Liver (tissue), 9 donors: Measurements from ENCODE around the gene BSN. TPM values are rescaled to one million over a fixed set of nuclear protein-coding genes. Genes with fewer than 3 reads are reported as not detected.

ENCODE experiments used
- DNase-seq: peaks from one replicate; pipeline ENCODE4 v3.0.0-alpha.2; 2017; ENCODE audit warnings: low spot score
- H3K27ac ChIP-seq, 2 donors: one replicate each; pipeline ENCODE4 v1.7.0; 2013; ENCODE audit warnings: inconsistent platforms in 2 of 2, low read length in 2 of 2, control low read depth in 1 of 2, low read depth in 1 of 2, mild to moderate bottlenecking in 1 of 2
- H3K27me3 ChIP-seq, 4 donors: one replicate each; pipeline versions ENCODE4 v1.6.1 to v1.7.0; 2013; ENCODE audit warnings: low read length in 3 of 4, inconsistent platforms in 1 of 4, mild to moderate bottlenecking in 1 of 4, moderate library complexity in 1 of 4; ENCODE audit not compliant: control insufficient read depth in 4 of 4, insufficient read depth in 4 of 4
- H3K36me3 ChIP-seq, 4 donors: one replicate each; pipeline versions ENCODE4 v1.6.1 to v1.7.0; 2013; ENCODE audit warnings: low read length in 3 of 4, mild to moderate bottlenecking in 3 of 4, low read depth in 1 of 4, moderate library complexity in 1 of 4; ENCODE audit not compliant: control insufficient read depth in 4 of 4, insufficient read depth in 3 of 4
- H3K4me1 ChIP-seq, 4 donors: one replicate each; pipeline versions ENCODE4 v1.6.1 to v1.7.0; 2013; ENCODE audit warnings: low read length in 3 of 4, mild to moderate bottlenecking in 3 of 4, moderate library complexity in 1 of 4; ENCODE audit not compliant: control insufficient read depth in 4 of 4, insufficient read depth in 4 of 4
- H3K4me3 ChIP-seq, 3 donors: one replicate each; pipeline versions ENCODE4 v1.6.1 to v1.7.0; 2013; ENCODE audit warnings: low read length in 3 of 3, control low read depth in 1 of 3, low read depth in 1 of 3, mild to moderate bottlenecking in 1 of 3
- H3K9ac ChIP-seq, 2 donors: one replicate each; pipeline ENCODE4 v1.7.0; 2013; ENCODE audit warnings: low read length in 2 of 2, mild to moderate bottlenecking in 2 of 2, moderate library complexity in 2 of 2, control low read depth in 1 of 2, low read depth in 1 of 2
- H3K9me3 ChIP-seq, 4 donors: one replicate each; pipeline versions ENCODE4 v1.6.1 to v1.7.0; 2013; ENCODE audit warnings: low read length in 3 of 4; ENCODE audit not compliant: control insufficient read depth in 4 of 4
- ATF3 ChIP-seq: IDR thresholded peaks from 2 replicates; pipeline ENCODE4 v1.6.1; 2016; ENCODE audit warnings: antibody characterized with exemption
- CTCF ChIP-seq: fragments of 150-350 bp; IDR thresholded peaks from 2 replicates; pipeline ENCODE4 v1.5.1; 2017; ENCODE audit warnings: improper control_type of control experiment, low read depth, low read length; ENCODE audit not compliant: missing input control
- EGR1 ChIP-seq, 2 donors: IDR thresholded peaks; 2 replicates each; pipeline ENCODE4 v1.6.1; 2016 to 2018; ENCODE audit warnings: antibody characterized with exemption in 2 of 2, low read depth in 2 of 2
- FOXA1 ChIP-seq: IDR thresholded peaks from 2 replicates; pipeline ENCODE4 v1.6.1; 2016; ENCODE audit warnings: antibody characterized with exemption
- FOXA2 ChIP-seq: IDR thresholded peaks from 2 replicates; pipeline ENCODE4 v1.6.1; 2016; ENCODE audit warnings: antibody characterized with exemption
- GABPA ChIP-seq, 2 donors: IDR thresholded peaks in 1 of 2; conservative IDR thresholded peaks in 1 of 2; 2 replicates each; pipeline ENCODE4 v1.6.1; 2016; ENCODE audit warnings: antibody characterized with exemption in 2 of 2, mild to moderate bottlenecking in 1 of 2, moderate library complexity in 1 of 2
- HNF4A ChIP-seq, 2 donors: conservative IDR thresholded peaks; 2 replicates each; pipeline ENCODE4 v1.6.1; 2016; ENCODE audit warnings: antibody characterized with exemption in 2 of 2, mild to moderate bottlenecking in 2 of 2
- HNF4G ChIP-seq: IDR thresholded peaks from 2 replicates; pipeline ENCODE4 v1.6.1; 2016; ENCODE audit warnings: antibody characterized with exemption
- JUND ChIP-seq, 2 donors: IDR thresholded peaks; 2 replicates each; pipeline ENCODE4 v1.6.1; 2016; ENCODE audit warnings: antibody characterized with exemption in 2 of 2
- MAX ChIP-seq: IDR thresholded peaks from 2 replicates; pipeline ENCODE4 v1.6.1; 2016; ENCODE audit warnings: antibody characterized with exemption
- NR2F2 ChIP-seq: IDR thresholded peaks from 2 replicates; pipeline ENCODE4 v1.6.1; 2016; ENCODE audit warnings: antibody characterized with exemption
- RAD21 ChIP-seq, 2 donors: IDR thresholded peaks; 2 replicates each; pipeline ENCODE4 v1.6.1; 2016; ENCODE audit warnings: antibody characterized with exemption in 2 of 2, mild to moderate bottlenecking in 2 of 2
- REST ChIP-seq: IDR thresholded peaks from 2 replicates; pipeline ENCODE4 v1.6.1; 2016; ENCODE audit warnings: antibody characterized with exemption, mild to moderate bottlenecking
- RXRA ChIP-seq, 2 donors: IDR thresholded peaks; 2 replicates each; pipeline ENCODE4 v1.6.1; 2017 to 2018; ENCODE audit warnings: antibody characterized with exemption in 2 of 2, mild to moderate bottlenecking in 1 of 2
- SP1 ChIP-seq: IDR thresholded peaks from 2 replicates; pipeline ENCODE4 v1.6.1; 2018; ENCODE audit warnings: antibody characterized with exemption, mild to moderate bottlenecking
- TAF1 ChIP-seq: conservative IDR thresholded peaks from 2 replicates; pipeline ENCODE4 v1.6.1; 2016; ENCODE audit warnings: antibody characterized with exemption, mild to moderate bottlenecking
- YY1 ChIP-seq: IDR thresholded peaks from 2 replicates; pipeline ENCODE4 v1.6.1; 2016; ENCODE audit warnings: antibody characterized with exemption, mild to moderate bottlenecking
- ZBTB33 ChIP-seq: IDR thresholded peaks from 2 replicates; pipeline ENCODE4 v1.6.1; 2016; ENCODE audit warnings: antibody characterized with exemption
- WGBS: extraction: QIAGEN DNeasy Blood & Tissue Kit; methylation state at CpG from one replicate; pipeline ENCODE4 v1.1.7; 2013; 5-methylcytosine and 5-hydroxymethylcytosine counted together
- polyA plus RNA-seq, 2 donors: library from polyadenylated mRNA; stranded (reverse) in 1 of 2; unstranded in 1 of 2; fragments of 200-250 nt in 1 of 2; fragments of >200 nt in 1 of 2; fragmentation: Nextera tagmentation in 1 of 2; extraction: Ambion mirVana in 1 of 2; gene quantifications; one replicate each; pipeline versions ENCODE4 v1.2.1 to v1.2.3, GENCODE V29; 2013 to 2015
- total RNA-seq, 2 donors: library from RNA; depleted of rRNA; stranded (reverse); fragments of >200 nt; gene quantifications; one replicate each; pipeline ENCODE4 v1.2.3, GENCODE V29; 2014
- donor health status: healthy.
- donor health status: healthy.
- donor health status: healthy.
- donor health status: healthy.
- donor health status: healthy.

Gene BSN
- total and polyA plus RNA-seq, 4 donors: 0.32 to 0.67 (median 0.40) TPM

GRCh38 chr3:49609815-49610214 is 55.5 kb downstream of the BSN start:
- Histone ChIP-seq H3K27me3 (no peaks in the 10 kb centered on the region), H3K4me3 (no peak overlapping the region), H3K4me1 (no peaks in the 10 kb centered on the region), H3K36me3 (no peaks in the 10 kb centered on the region), H3K9ac (no peak overlapping the region), H3K27ac (no peak overlapping the region), H3K9me3 (no peaks in the 10 kb centered on the region)
- 58% methylated on average over 6 of the region's 6 CpGs for WGBS
- TF ChIP-seq EGR1 (IDR thresholded peaks at IDR 0.05; ENCODE audit: low read depth in 2 of 2): no peak
- no peak for TF ChIP-seq RXRA (IDR thresholded peaks at IDR 0.05)
- TF ChIP-seq FOXA1: no peak
- TF ChIP-seq HNF4A (conservative IDR thresholded peaks at IDR 0.05): no peak
- TF ChIP-seq TAF1: no peak
- TF ChIP-seq CTCF: no peak
- no peak for TF ChIP-seq NR2F2
- no peak for TF ChIP-seq FOXA2
- TF ChIP-seq REST: no peak
- no peak for TF ChIP-seq JUND (IDR thresholded peaks at IDR 0.05)
- TF ChIP-seq RAD21 (IDR thresholded peaks at IDR 0.05): no peak
- TF ChIP-seq YY1: no peak
- TF ChIP-seq GABPA (IDR thresholded peaks at IDR 0.05 in 1 of 2, conservative IDR thresholded peaks at IDR 0.05 in 1 of 2): no peak
- no peak for TF ChIP-seq HNF4G
- no peak for TF ChIP-seq SP1
- TF ChIP-seq MAX: no peak
- TF ChIP-seq ZBTB33: no peak
- no peak for TF ChIP-seq ATF3
- no peak for DNase-seq
